ENCODE measurements around the gene ELN.

ELN gene

GRCh38 chr7:74064696-74065095 is 36.7 kb downstream of the ELN start:
- no peak for TF ChIP-seq CTCF (IDR thresholded peaks at IDR 0.05; ENCODE audit: low read depth, low read length)
- no peak for DNase-seq (ENCODE audit: low read depth, low spot score)
- no peak overlapping the region for H3K4me3 ChIP-seq (ENCODE audit: low read depth, low read length)
- in situ Hi-C loops (cut with HindIII; ENCODE audit: low sequenced_read_pairs): no loop called here

- in situ Hi-C loops (cut with HindIII; ENCODE audit: low sequenced_read_pairs): no loop called here
- TF ChIP-seq CTCF (IDR thresholded peaks at IDR 0.05; ENCODE audit: low read depth, low read length): no peak
- H3K4me3 ChIP-seq (ENCODE audit: low read depth, low read length): no peak overlapping the region
- DNase-seq (ENCODE audit: low read depth, low spot score): no peak
Measured at GRCh38 chr7:74066626-74067025, 38.7 kb downstream of the ELN start.

- DNase-seq (ENCODE audit: low read depth, low spot score): no peak
- no peak overlapping the region for H3K4me3 ChIP-seq (ENCODE audit: low read depth, low read length)
- in situ Hi-C loops (cut with HindIII; ENCODE audit: low sequenced_read_pairs): no loop called here
- no peak for TF ChIP-seq CTCF (IDR thresholded peaks at IDR 0.05; ENCODE audit: low read depth, low read length)
Measured at GRCh38 chr7:74068378-74069085, 40.6 kb downstream of the ELN start.

DNA sequence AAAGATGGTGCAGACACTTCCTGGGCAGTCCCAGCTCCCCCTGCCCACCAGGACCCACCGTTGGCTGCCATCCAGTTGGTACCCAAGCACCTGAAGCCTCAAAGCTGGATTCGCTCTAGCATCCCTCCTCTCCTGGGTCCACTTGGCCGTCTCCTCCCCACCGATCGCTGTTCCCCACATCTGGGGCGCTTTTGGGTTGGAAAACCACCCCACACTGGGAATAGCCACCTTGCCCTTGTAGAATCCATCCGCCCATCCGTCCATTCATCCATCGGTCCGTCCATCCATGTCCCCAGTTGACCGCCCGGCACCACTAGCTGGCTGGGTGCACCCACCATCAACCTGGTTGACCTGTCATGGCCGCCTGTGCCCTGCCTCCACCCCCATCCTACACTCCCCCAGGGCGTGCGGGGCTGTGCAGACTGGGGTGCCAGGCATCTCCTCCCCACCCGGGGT is 41.1 kb downstream of the ELN start:
- in situ Hi-C loops (cut with HindIII; ENCODE audit: low sequenced_read_pairs): no loop called here
- TF ChIP-seq CTCF (IDR thresholded peaks at IDR 0.05; ENCODE audit: low read depth, low read length): no peak
- no peak for DNase-seq (ENCODE audit: low read depth, low spot score)
- no peak overlapping the region for H3K4me3 ChIP-seq (ENCODE audit: low read depth, low read length)

- H3K4me3 ChIP-seq (ENCODE audit: low read depth, low read length): no peak overlapping the region
- in situ Hi-C loops (cut with HindIII; ENCODE audit: low sequenced_read_pairs): no loop called here
- DNase-seq (ENCODE audit: low read depth, low spot score): no peak
- TF ChIP-seq CTCF (IDR thresholded peaks at IDR 0.05; ENCODE audit: low read depth, low read length): no peak
Measured at GRCh38 chr7:74069790-74070618, 42.0 kb downstream of the ELN start.

GRCh38 chr7:74070619-74070921 is 42.6 kb downstream of the ELN start:
- no peak for DNase-seq (ENCODE audit: low read depth, low spot score)
- no peak overlapping the region for H3K4me3 ChIP-seq (ENCODE audit: low read depth, low read length)
- in situ Hi-C loops (cut with HindIII; ENCODE audit: low sequenced_read_pairs): no loop called here
- TF ChIP-seq CTCF (IDR thresholded peaks at IDR 0.05; ENCODE audit: low read depth, low read length): no peak

Data from astrocyte of the spinal cord (primary cell).